GM11168 (cell line): ENCODE results near the gene ARHGAP25.

Experiments used
- in situ Hi-C: fragments of 300-500 bp; cut with MboI; formaldehyde crosslinking; loops from one replicate; pipeline ENCODE4 v1.12.0; 2022; ENCODE audit warnings: low sequenced_read_pairs; ENCODE audit not compliant: unreplicated experiment

ARHGAP25 gene, protein sequence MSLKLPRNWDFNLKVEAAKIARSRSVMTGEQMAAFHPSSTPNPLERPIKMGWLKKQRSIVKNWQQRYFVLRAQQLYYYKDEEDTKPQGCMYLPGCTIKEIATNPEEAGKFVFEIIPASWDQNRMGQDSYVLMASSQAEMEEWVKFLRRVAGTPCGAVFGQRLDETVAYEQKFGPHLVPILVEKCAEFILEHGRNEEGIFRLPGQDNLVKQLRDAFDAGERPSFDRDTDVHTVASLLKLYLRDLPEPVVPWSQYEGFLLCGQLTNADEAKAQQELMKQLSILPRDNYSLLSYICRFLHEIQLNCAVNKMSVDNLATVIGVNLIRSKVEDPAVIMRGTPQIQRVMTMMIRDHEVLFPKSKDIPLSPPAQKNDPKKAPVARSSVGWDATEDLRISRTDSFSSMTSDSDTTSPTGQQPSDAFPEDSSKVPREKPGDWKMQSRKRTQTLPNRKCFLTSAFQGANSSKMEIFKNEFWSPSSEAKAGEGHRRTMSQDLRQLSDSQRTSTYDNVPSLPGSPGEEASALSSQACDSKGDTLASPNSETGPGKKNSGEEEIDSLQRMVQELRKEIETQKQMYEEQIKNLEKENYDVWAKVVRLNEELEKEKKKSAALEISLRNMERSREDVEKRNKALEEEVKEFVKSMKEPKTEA

GRCh38 chr2:68734688-68735525, at the start of gene ARHGAP25:
Gene ARHGAP25, plus strand, starts transcription at chr2:68734811. Its CDS starts 389 bp downstream, at chr2:68735200.
- in situ Hi-C loops, result loop anchor here (25.0 kb wide), 1 partner anchor 177 kb away; no protein-coding TSS in a partner anchor

DNA sequence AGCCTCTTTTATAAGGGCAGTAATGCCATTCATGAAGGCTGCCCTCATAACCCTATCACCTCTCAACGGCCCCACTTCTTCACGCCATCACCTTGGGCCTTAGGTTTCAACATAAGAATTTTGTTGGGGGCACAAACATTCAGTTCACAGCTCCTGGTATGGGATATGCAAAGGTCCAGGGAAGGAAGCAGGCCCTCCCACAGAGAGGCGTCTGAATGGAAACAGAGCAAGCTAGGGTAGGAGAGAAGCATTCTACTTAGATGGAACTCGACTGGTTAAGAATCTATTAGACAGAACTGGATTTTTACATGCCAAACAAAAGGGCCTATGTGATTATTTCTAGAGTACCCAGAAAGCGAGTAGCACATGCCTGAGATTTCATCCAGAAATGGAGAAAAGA, 48.4 kb upstream of the ARHGAP25 start:
- in situ Hi-C loops, result no loop called here

- in situ Hi-C loops, result no loop called here
Measured at GRCh38 chr2:68687018-68687417, 47.6 kb upstream of the ARHGAP25 start.

DNA sequence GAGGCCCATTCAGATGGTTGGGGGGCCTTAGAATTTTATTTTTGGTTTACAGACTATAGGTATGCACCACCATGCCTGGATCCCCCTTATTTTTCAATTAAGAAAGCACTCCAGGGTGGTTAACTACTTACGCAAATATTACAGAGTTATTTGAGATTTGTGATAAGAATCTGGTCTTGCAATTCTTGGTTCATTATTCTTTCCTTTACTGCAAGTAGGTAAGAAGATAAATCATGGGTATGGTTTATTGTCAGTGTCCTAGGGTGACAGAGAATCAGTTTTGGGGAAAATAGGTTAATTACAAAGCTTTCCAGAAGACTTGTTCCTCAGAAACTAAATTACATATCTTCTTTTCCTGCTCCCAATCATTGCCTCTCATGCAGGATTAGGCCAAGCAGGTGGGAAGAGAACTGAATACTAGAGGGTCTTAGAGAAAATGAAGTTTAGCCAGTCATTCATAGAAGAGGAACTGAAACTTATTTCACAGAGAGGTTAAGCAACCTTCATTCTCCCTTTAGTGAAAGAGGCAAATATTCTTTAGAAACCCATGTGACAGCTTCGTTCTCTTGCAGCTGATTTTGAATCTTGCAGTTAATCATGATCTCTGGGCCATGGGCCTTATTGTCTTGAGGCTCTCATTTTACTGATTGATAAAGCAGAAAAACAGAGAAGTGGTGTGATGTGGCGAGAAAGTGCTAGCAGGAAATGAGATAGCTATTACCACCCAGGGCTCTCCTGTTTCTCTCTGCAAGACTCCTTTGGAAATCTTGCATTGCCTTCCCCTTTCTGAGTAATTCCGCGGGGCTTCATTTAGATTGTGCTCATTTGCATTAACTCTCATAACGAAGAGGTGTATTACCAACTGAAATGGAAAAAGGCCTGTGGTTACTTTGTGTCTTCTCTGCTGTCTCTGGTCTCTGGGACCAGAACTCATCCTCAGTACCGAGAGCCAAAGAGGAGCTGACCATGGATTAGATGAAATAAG, 44.8 kb upstream of the ARHGAP25 start:
- in situ Hi-C loops, result no loop called here

DNA sequence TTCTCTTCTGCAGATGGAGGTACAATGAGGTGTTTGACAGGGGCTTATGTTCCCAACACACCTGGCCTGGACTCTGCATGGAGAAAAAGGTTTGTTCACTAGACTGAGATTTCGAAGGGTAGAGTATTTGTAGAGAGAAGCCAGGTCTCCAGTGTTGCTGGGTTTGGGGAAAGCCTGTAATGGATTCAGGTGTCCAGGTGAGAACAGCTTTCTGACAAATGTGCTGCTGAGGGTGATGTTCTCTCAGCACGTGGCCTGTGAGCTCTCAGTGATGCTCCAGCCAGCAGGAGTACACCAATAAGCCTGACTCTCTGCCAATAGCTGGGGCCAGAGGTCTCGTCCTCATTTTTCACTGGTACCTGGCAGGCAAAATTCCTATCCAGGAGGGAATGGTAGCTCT, 43.8 kb upstream of the ARHGAP25 start:
- in situ Hi-C loops, result no loop called here

GRCh38 chr2:68692511-68692910, 42.1 kb upstream of the ARHGAP25 start:
- in situ Hi-C loops, result no loop called here

- in situ Hi-C loops, result no loop called here
Measured at GRCh38 chr2:68693951-68694350, 40.7 kb upstream of the ARHGAP25 start.

DNA sequence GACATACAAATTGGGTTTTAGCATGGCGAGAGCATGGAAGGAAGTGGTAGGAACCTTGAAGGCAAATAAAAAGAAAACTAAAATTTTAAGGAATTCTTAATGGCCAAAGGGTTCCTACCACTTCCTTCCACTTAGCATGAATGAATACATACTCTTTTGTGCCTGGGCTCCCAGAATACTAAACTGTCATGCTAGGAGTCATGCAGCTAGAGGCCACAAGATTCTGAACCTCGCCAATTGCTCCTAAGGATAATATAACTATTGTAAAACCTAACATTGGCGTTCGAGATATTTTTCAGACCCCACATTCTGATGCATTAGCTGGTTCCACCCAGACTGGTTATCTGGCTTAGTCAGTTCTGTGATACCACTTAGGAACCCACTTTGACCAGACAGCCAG, 38.6 kb upstream of the ARHGAP25 start:
- in situ Hi-C loops, result no loop called here

DNA sequence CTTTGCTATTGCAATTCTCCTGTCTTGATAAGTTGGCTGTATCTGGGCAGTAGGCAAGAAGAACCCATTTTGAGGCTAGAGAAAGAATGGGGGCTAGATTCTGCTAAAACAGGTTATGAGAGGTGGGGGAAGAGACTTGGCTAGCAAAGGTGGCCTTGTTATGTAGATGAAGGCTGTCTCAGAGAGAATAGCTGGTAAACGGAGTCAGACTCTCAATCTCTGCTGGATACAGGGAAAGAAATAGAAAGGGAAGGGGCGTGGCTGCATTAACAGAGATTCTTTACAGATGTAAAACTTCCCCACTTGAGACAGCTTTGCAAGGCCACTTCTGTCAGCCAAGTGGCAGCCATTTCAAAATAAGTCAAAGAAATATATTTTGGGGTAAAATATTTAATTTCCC, 38.1 kb upstream of the ARHGAP25 start:
- in situ Hi-C loops, result no loop called here

GRCh38 chr2:68698567-68699377, 35.8 kb upstream of the ARHGAP25 start:
- in situ Hi-C loops, result no loop called here

GRCh38 chr2:68700560-68700959, 34.1 kb upstream of the ARHGAP25 start:
- in situ Hi-C loops, result loop anchor here (25.0 kb wide), 1 partner anchor 213 kb away; no protein-coding TSS in a partner anchor

GRCh38 chr2:68706637-68707036, 28.0 kb upstream of the ARHGAP25 start:
- in situ Hi-C loops, result loop anchor here (25.0 kb wide), 1 partner anchor 219 kb away; no protein-coding TSS in a partner anchor

GRCh38 chr2:68708629-68709028, 26.0 kb upstream of the ARHGAP25 start:
- in situ Hi-C loops, result loop anchor here (25.0 kb wide), 1 partner anchor 221 kb away; no protein-coding TSS in a partner anchor

GRCh38 chr2:68709421-68709911, 25.1 kb upstream of the ARHGAP25 start:
- in situ Hi-C loops, result loop anchor here (25.0 kb wide), 1 partner anchor 222 kb away; no protein-coding TSS in a partner anchor

DNA sequence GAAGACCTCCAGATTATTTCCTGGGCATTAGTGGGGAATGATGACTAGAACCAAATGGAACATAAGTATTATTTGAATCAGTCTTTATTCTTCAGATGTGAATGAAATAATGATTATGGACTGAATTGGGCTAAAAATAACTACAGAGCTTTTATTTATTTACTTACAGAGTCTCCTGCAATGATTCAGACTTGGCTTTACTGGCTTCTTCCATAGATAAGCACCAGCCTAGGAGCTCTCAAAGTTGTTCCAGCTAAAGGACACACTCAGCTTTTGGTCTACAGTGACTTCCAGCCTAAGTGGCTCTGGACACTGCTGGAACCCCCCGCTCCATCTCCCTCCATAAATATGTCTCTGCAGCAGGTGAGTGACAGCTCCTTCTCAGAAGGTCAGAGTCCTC, 24.3 kb upstream of the ARHGAP25 start:
- in situ Hi-C loops, result loop anchor here (25.0 kb wide), 1 partner anchor 223 kb away; no protein-coding TSS in a partner anchor

DNA sequence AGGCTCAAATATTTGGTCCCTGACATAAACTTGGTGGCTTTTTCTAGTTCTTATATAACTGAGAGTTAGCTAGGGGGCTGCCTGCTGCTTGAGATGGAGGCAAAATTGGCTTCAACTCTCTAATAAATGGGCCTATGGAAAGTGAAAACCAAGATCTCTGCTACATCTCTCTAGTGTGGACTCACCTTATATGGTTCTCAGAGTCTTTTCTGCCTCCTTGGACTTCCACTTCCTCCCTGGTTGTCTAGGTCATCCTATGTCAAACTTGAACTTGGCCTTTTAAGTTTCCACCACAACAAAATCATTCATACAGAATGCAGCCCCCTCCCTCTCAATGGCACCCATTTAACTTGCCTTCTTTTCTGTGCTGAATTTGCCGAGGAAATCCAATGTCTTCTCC, 23.9 kb upstream of the ARHGAP25 start:
- in situ Hi-C loops, result loop anchor here (25.0 kb wide), 1 partner anchor 223 kb away; no protein-coding TSS in a partner anchor

GRCh38 chr2:68714866-68715265, 19.7 kb upstream of the ARHGAP25 start:
- in situ Hi-C loops, result loop anchor here (25.0 kb wide), 1 partner anchor 228 kb away; no protein-coding TSS in a partner anchor
